ENCODE measurements around the gene IL10. TPM values are rescaled to one million over a fixed set of nuclear protein-coding genes. Genes with fewer than 3 reads are reported as not detected.

IL10 gene
- total RNA-seq = not detected

DNA sequence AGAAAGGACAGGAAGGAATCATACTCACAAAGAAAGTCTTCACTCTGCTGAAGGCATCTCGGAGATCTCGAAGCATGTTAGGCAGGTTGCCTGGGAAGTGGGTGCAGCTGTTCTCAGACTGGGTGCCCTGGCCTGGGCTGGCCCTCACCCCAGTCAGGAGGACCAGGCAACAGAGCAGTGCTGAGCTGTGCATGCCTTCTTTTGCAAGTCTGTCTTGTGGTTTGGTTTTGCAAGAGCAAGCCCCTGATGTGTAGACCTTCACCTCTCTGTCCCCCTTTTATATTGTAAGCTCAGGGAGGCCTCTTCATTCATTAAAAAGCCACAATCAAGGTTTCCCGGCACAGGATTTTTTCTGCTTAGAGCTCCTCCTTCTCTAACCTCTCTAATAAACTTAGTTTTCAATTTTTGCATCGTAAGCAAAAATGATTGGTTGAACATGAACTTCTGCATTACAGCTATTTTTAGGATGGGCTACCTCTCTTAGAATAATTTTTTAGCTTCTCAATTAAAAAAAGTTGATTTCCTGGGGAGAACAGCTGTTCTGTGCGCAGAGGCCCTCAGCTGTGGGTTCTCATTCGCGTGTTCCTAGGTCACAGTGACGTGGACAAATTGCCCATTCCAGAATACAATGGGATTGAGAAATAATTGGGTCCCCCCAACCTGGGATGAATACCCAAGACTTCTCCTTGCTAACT is at the start of gene IL10:
Gene IL10 (minus strand): TSS at position 252 of the 695 bp plus-strand sequence. CDS start 59 bp downstream, at position 193.
- no peaks in the 10 kb centered on the region for H3K9me3 Mint-ChIP-seq
- peaks cover 55% of the 10 kb centered on the region for H3K4me1 Mint-ChIP-seq
- peaks cover 28% of the 10 kb centered on the region for H3K27me3 Mint-ChIP-seq
- no peak within 1 kb of the TSS for H3K4me3 Mint-ChIP-seq
- DNase-seq = no peak
- H3K36me3 Mint-ChIP-seq = no peaks in the 10 kb centered on the region
- no peak within 1 kb of the TSS for H3K27ac Mint-ChIP-seq

DNA sequence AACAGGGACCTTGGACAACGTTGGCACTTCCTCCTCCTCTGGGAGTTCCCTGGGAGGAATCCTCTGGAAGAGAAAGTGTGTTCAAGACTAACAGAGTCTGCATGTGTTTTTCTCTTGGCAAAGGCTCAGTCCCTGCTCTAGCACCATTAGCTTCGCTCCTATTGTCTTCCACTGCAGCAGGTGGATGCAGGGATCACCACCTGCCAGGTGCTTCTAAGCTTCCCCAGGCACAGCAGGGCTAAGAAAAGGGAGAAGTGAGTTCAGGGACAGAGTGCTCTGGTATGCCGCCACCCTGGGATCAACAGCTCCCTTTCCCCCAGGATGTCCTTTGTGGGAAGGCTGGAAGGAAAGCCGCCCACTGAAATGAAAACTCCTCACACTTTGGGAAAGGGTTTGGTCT is 49.2 kb upstream of the IL10 start:
- no peaks in the 10 kb centered on the region for H3K9me3 Mint-ChIP-seq
- peaks cover 19% of the 10 kb centered on the region for H3K4me1 Mint-ChIP-seq
- no peaks in the 10 kb centered on the region for H3K27me3 Mint-ChIP-seq

DNA sequence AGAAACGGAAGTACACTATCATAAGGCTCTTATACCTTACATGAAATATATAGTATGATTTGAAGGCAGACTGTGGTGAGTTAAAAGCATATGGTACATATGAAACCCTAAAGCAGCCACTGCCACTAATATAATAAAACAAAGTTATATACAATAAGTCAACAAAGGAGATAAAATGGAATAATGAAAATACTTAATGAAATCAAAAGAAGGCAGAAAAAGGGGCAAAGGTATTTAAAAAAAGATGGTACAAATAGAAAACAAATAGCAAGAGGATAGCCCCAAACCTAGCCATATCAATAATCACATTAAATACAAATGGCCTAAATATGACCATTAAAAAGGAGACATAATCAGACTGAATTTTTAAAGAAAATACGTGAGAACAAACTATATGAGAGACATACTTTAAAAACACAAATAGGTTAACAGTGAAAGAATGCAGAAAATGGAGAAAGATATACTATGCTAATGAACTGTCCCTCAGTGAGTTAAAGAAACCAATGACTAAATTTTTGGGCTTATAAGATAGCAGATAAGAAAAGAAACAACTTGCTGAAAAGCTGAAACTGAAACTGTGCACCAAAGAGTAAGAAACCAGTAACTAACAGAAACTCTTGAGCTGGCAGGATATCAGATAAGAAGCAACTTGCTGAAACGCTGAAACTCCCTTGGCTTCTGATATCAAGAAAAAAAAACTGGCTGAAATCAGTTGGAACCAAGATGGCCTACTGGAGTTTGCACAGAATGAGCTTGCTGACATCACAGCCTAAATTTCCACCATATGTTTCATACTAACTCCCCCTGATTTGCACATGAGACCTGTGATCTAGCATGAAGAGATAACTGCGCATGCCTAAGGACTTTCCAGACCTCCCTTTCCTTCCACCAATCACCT is 44.3 kb upstream of the IL10 start:
- peaks cover 7% of the 10 kb centered on the region for H3K9me3 Mint-ChIP-seq
- no peaks in the 10 kb centered on the region for H3K27me3 Mint-ChIP-seq
- peaks cover 30% of the 10 kb centered on the region for H3K4me1 Mint-ChIP-seq

More for the DNA sequence above, 49.2 kb upstream of the IL10 start:
- no peaks in the 10 kb centered on the region for H3K36me3 Mint-ChIP-seq
- no peak overlapping the region for H3K27ac Mint-ChIP-seq
- no peak overlapping the region for H3K4me3 Mint-ChIP-seq
- no peak for DNase-seq

DNA sequence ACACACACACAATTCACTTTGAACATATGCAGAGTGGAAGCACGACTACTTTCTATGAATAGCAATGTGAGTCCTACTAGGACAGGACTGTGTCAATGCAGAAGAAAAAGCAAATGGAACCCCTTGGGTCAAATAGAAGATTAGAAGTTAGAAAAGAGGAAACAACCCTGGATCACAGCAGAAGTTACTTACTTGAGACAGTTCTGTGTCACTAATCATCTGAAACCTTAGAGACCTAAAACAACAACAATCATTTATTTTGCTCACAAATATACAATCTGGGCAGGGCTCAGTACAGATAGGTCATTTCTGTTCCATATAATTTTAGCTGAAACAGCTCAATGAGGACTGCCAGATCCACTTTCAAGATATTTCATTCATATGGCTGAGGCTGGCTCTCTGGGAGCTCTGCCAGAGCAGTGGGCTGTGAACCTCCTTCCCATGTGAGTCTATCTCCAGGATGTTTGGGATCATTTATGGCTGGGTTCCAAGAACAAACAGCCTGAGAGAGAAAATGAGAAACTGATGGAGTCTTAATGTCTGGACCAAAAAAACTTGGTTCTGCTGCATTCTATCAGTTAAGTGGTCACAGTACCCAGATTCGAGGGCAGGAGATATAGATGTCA is 42.5 kb upstream of the IL10 start:
- Mint-ChIP-seq H3K36me3 (peaks cover 3% of the 10 kb centered on the region), H3K27me3 (no peaks in the 10 kb centered on the region), H3K27ac (no peak overlapping the region), H3K4me1 (peaks cover 30% of the 10 kb centered on the region), H3K4me3 (no peak overlapping the region), H3K9me3 (peaks cover 7% of the 10 kb centered on the region)
- DNase-seq = no peak

More for the DNA sequence above, 44.3 kb upstream of the IL10 start:
- Mint-ChIP-seq H3K27ac (peak overlapping the region; percentile 87), H3K4me3 (peak overlapping the region; percentile 23), H3K36me3 (peaks cover 3% of the 10 kb centered on the region)
- DNase-seq = no peak

DNA sequence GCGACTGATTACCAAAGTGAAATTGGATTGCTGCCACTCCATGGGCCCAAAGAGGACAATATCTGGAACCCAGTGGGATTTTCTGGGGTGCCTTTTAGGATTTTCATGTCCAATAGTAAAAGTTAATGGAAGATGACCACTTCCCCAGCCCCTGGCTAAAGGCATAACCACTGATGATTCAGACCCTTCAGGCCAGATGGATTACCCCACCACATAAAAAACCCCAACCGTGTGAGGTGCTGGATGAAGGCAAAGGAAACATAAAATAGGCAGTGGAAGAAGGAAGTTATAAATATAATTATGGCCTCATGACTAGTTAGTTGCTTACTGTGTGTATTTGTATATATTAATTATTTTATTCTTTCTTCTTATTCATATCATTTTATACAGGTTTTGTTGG is 40.2 kb upstream of the IL10 start:
- no peak for DNase-seq
- peaks cover 41% of the 10 kb centered on the region for H3K4me1 Mint-ChIP-seq
- no peaks in the 10 kb centered on the region for H3K27me3 Mint-ChIP-seq
- H3K9me3 Mint-ChIP-seq = peaks cover 7% of the 10 kb centered on the region
- H3K36me3 Mint-ChIP-seq = peaks cover 3% of the 10 kb centered on the region
- no peak overlapping the region for H3K27ac Mint-ChIP-seq
- no peak overlapping the region for H3K4me3 Mint-ChIP-seq

DNA sequence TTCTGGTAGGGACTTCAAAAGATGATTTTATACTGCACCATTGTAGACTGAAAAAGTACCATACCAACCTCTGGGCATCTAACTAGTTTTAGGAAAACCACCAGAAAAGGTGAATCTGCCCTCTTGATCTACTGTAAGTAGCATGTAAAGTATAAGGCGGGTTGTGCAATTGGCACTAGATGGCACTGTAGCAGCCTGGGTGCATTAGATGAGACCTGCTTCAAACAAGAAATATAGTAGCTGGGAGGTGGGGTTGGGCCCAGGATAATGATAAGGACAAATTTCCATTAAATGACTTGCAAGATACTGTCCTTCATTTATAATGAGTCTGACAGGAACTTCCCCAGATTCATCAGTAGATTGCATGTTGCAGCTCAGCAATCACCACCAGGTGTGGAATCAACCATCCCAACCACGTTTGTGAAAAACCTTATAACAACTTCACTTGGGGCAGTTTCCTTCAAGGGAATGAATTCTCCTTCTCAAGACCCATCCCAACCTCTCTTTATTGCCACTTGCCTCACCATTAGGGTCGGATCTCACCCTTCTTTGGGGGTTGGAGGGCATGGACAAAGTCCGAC is 37.3 kb upstream of the IL10 start:
- H3K27ac Mint-ChIP-seq = no peak overlapping the region
- H3K4me3 Mint-ChIP-seq = no peak overlapping the region
- H3K9me3 Mint-ChIP-seq = peaks cover 7% of the 10 kb centered on the region
- peaks cover 3% of the 10 kb centered on the region for H3K36me3 Mint-ChIP-seq
- no peak for DNase-seq
- no peaks in the 10 kb centered on the region for H3K27me3 Mint-ChIP-seq
- H3K4me1 Mint-ChIP-seq = peaks cover 47% of the 10 kb centered on the region

DNA sequence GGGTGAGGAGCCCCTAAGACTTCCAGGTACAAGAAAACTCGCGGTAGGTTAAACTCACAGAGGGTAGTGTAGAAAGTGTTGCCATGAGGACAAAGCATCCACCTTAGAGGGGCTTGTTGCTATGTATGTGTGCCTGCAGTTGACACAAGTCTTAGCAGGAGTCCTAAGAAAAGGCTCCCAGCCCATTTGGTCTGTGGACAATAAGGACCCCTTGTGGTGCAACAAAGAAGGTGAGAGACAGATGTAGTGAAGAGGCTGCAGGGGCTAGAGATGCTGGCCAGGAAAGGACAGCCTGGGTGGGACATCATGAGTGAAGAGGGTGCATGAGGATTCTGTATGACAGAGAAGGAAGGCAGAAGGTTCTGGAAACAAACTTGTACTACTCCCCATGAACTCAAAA is 36.3 kb upstream of the IL10 start:
- Mint-ChIP-seq H3K27me3 (no peaks in the 10 kb centered on the region), H3K27ac (no peak overlapping the region), H3K4me1 (peaks cover 50% of the 10 kb centered on the region), H3K4me3 (no peak overlapping the region), H3K9me3 (peaks cover 5% of the 10 kb centered on the region), H3K36me3 (peaks cover 3% of the 10 kb centered on the region)
- DNase-seq = peak; percentile 44

DNA sequence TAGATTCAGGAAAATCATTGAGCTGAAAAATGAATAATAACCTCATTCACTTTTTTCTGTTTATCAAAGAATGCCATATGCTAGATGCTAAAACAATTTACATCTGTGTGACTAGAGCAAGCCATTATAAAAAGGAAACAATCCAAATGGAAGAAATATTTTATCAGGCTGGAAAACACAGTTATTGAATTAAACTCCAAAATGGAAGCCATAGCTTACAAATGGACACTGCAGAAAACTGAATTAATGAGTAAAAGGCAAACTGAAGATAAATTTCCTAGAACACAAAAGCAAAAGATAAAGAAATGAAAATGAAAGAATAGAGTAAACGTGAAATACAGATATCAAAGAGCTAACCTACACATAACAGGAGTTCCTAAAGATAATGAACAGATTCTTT is 33.1 kb upstream of the IL10 start:
- Mint-ChIP-seq H3K36me3 (no peaks in the 10 kb centered on the region), H3K4me3 (no peak overlapping the region)

DNA sequence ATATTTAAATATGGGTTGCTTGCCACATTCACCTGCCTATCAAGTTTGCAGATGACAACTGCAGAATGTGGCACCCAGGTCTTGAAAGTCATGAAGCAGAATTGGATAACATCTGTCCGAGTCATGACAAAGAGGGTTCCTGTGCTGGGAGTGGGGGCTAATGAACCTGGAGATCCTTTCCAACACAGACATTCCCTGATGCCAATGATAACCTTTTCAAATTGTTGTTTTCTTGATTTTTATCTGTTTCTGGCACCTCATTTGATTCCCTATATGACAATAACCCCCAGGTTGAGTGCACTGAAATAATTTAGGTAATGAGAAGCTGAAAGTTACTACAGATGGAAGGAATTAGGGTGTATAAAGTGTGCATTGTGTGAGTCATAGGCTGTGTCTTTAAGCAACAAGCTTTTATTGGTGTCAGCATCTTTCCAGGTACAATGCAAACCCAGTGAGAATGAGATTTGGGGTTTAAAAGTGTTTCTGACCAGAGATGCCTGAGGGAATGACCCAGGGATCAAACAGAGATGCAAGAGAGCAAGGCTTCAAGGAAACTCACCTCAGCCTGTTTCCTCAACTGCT is 32.0 kb upstream of the IL10 start:
- DNase-seq = no peak
- Mint-ChIP-seq H3K27me3 (no peaks in the 10 kb centered on the region), H3K4me1 (peaks cover 75% of the 10 kb centered on the region), H3K27ac (peak overlapping the region; percentile 83), H3K9me3 (no peaks in the 10 kb centered on the region), H3K4me3 (peak overlapping the region; percentile 15), H3K36me3 (no peaks in the 10 kb centered on the region)

More for the DNA sequence above, 33.1 kb upstream of the IL10 start:
- no peak for DNase-seq
- Mint-ChIP-seq H3K4me1 (peaks cover 76% of the 10 kb centered on the region), H3K9me3 (no peaks in the 10 kb centered on the region), H3K27ac (peak overlapping the region; percentile 28), H3K27me3 (no peaks in the 10 kb centered on the region)

DNA sequence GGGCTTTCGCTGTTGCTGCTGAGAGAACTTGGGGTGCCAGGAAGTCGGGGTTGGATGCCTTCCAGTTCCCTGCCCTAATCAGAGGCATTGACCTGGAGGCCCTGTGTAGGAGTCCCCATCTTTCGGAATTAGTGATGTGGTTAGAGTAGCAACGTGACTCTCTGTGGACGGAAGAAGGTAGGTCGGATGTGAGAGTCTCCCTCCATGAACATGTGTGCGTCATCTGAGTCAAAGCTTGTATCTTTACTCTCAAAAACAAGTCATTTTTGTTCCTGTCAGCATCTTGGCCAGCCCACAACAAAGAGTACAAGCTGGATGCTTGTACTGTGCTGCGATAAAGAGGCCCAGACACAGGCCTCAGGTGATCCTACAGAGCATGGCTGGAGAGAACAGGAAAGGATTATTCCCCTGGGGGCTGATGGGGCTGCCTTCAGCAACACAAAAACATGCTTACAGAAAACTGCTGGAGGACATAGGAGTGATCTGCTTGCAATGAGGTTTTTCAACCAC is 31.0 kb upstream of the IL10 start:
- H3K27ac Mint-ChIP-seq = peak overlapping the region; percentile 83
- H3K36me3 Mint-ChIP-seq = no peaks in the 10 kb centered on the region
- H3K9me3 Mint-ChIP-seq = no peaks in the 10 kb centered on the region
- peak; percentile 79 for DNase-seq
- H3K4me1 Mint-ChIP-seq = peaks cover 74% of the 10 kb centered on the region
- no peaks in the 10 kb centered on the region for H3K27me3 Mint-ChIP-seq
- H3K4me3 Mint-ChIP-seq = peak overlapping the region; percentile 26

DNA sequence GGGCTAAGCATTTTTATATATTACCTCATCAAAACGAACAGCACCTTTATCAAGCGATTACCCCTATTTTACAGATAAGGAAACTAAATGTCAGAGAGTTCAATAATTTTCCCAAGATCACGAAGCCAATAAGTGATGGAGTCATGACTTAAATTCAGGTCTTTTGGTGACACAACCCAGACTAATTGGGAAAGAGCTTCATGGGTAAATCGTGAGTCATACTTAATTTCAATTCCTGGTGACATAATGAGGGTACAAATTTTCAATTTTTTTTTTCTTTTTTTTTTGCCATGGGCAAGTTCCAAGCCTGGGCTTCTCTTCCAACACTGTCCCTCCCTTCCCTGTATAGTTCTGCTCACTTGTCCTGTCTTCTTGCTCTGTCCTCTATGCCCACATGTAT is 30.1 kb upstream of the IL10 start:
- no peaks in the 10 kb centered on the region for H3K36me3 Mint-ChIP-seq
- peak overlapping the region; percentile 83 for H3K27ac Mint-ChIP-seq
- H3K4me1 Mint-ChIP-seq = peaks cover 70% of the 10 kb centered on the region
- peak overlapping the region; percentile 26 for H3K4me3 Mint-ChIP-seq
- no peak for DNase-seq
- no peaks in the 10 kb centered on the region for H3K9me3 Mint-ChIP-seq
- H3K27me3 Mint-ChIP-seq = no peaks in the 10 kb centered on the region

DNA sequence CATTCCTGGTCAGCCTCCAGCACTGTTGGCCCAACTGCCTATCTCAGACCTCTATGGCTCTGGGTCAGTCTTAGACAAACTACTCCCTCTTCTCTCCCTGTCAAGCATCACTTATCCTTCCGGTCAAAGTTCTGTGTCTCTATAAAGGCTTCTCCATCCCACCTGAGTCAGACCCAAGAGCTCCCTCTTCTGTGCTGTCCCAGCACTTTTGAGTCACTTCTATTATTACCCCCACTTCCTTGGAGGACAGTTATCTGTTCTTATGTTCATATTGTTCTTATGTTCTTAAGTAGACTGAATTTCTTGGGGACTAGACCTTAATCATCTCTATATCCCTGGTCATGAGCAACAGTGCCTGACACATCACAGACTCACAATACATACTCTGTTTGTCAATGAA is 29.2 kb upstream of the IL10 start:
- no peak overlapping the region for H3K4me3 Mint-ChIP-seq

DNA sequence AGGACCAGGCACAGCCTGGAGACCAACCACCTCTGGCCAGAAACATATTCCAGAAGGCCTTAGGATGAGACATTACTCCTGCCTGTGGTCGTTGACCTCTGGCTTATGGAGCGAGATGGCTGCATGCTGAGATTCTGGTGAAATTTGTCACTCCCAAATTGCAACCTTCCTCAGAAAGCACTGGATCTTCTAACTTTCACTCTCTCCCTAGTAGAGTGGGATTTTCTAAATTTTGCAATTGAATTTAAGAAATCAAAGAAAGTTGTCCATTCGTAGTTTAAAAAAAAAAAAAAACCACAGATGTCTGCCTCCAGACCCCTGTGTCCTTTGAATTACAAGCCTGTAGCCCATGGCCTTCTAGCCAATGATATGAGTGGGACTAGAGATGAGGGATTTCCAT is 28.6 kb upstream of the IL10 start:
- H3K4me1 Mint-ChIP-seq = peaks cover 60% of the 10 kb centered on the region
- H3K9me3 Mint-ChIP-seq = no peaks in the 10 kb centered on the region
- no peak for DNase-seq
- H3K27ac Mint-ChIP-seq = no peak overlapping the region
- no peaks in the 10 kb centered on the region for H3K27me3 Mint-ChIP-seq
- H3K36me3 Mint-ChIP-seq = no peaks in the 10 kb centered on the region
- H3K4me3 Mint-ChIP-seq = no peak overlapping the region

More for the DNA sequence above, 29.2 kb upstream of the IL10 start:
- peaks cover 64% of the 10 kb centered on the region for H3K4me1 Mint-ChIP-seq
- no peaks in the 10 kb centered on the region for H3K9me3 Mint-ChIP-seq
- H3K27me3 Mint-ChIP-seq = no peaks in the 10 kb centered on the region
- no peak overlapping the region for H3K27ac Mint-ChIP-seq
- no peaks in the 10 kb centered on the region for H3K36me3 Mint-ChIP-seq
- no peak for DNase-seq

DNA sequence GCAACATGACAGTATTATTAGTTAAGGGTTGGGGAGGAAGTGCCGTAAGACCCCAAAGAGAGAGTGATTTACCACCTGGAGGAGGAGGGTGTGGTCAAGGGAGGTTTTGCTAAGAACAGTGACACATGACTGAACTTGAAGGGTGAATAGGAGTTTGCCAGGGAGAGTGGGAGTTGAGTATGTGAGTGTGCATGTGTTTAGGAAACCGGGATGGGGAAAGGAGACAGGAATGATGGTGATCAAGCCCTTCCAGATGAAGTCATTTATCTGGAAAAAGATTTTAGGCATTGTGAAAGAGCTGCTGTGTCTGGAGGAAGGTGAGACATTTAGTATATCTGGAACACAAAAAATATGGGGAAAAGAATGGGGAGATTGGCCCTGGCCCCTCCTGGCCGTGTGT is 28.1 kb upstream of the IL10 start:
- Mint-ChIP-seq H3K27ac (no peak overlapping the region), H3K9me3 (no peaks in the 10 kb centered on the region), H3K4me3 (no peak overlapping the region), H3K27me3 (no peaks in the 10 kb centered on the region), H3K4me1 (peaks cover 60% of the 10 kb centered on the region), H3K36me3 (no peaks in the 10 kb centered on the region)
- no peak for DNase-seq
